ENCODE results near the gene PCNT.

PCNT gene

DNA sequence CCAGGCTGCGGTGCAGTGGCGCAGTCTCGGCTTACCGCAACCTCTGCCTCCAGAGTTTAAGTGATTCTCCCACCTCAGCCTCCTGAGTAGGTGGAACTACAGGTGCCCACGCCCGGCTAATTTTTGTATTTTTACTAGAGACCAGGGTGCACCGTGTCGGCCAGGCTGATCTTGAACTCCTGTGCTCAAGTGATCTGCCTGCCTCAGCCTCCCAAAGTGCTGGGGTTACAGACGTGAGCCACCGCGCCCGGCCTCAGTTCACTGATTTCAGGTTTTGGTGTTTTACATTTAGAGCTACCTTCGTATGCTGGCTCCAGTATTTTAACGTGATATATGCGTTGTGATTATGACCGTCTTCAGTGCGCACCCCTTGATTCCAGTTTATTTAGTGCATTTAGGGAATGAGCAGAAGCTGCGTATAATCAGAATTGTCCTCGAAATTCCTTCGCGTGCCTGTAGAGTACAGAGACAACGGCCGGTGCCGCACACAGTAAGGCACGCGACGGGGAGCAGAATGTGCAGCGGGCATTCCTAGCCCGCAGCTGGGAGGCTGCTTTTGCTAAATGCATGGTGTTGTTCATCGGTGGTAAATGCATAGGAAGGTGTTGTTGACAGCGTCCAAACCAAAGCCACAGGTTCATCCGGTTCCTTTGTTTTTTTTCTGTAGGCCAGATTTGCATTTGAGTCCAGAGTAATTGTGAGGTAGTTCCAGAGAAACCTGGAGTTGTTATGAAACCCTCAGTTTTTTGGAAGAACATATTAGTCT, 85.9 kb downstream of the PCNT start:
- DNase-seq (ENCODE audit: low read depth, low spot score): no peak

DNA sequence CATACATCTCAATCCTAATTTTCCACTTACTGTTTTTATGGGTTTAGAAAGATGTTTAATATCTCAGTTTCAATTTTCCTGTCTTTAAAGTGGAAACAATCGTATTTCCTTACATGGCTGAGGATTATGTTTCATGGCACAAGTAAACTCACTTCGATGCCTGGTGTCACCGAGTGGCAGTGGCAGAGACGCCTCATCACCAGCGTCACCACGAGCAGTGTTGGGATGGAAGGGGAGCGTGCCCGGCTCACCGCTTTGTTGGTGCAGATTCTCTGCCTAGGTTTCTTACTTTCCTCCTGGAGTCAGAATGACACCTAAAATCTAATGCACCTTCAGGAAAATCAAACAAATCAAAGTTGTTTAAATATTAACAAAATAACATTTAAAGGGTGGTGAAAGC, 86.6 kb downstream of the PCNT start:
- no peak for DNase-seq (ENCODE audit: low read depth, low spot score)

DNA sequence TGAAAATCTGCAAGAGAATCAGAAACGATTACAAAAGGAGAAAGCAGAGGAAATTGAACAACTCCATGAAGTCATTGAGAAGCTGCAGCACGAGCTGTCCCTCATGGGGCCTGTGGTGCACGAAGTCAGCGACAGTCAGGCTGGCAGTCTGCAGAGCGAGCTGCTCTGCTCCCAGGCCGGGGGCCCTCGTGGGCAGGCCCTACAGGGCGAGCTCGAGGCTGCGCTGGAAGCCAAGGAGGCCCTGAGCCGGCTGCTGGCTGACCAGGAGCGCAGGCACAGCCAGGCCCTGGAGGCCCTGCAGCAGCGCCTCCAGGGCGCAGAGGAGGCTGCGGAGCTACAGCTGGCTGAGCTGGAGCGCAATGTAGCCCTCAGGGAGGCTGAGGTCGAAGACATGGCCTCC, 87.3 kb downstream of the PCNT start:
- DNase-seq (ENCODE audit: low read depth, low spot score): no peak

DNA sequence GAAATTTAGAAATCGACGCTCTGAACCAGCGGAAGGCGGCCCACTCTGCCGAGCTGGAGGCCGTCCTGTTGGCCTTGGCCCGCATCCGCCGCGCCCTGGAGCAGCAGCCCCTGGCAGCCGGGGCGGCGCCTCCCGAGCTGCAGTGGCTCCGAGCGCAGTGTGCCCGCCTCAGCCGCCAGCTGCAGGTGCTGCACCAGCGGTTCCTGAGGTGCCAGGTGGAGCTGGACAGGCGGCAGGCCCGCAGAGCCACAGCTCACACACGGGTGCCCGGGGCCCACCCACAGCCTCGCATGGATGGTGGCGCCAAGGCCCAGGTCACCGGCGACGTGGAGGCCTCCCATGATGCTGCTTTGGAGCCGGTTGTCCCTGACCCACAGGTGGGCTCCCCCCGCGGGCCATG, 87.7 kb downstream of the PCNT start:
- DNase-seq (ENCODE audit: low read depth, low spot score): no peak

DNA sequence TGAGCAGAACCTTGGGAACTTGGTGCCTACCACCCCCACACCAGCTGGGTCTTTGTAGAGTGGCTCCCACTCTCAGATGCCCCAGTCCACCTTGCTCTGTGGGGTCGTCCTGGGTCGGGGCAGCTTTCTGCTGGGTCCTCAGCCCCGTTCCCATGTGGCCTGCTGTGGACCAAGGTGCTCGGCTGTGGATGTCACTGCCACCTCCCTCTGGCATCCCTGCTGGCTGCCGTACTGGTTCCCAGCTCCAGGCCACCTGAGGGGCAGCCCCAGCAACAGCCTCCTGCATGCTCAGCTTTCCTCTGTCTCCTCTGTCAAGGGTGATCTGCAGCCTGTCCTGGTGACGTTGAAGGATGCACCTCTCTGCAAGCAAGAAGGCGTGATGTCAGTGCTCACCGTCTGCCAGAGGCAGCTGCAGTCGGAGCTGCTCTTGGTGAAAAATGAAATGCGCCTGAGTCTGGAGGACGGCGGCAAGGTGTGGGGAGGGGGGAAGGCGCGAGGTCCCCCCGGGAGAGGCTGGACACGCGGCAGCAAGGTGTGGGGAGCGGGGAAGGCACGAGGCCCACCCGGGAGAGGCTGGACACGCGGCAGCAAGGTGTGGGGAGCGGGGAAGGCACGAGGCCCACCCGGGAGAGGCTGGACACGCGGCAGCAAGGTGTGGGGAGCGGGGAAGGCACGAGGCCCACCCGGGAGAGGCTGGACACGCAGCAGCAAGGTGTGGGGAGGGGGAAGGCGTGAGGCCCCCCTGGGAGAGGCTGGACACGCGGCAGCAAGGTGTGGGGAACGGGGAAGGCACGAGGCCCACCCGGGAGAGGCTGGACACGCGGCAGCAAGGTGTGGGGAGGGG, 88.8 kb downstream of the PCNT start:
- no peak for DNase-seq (ENCODE audit: low read depth, low spot score)

DNA sequence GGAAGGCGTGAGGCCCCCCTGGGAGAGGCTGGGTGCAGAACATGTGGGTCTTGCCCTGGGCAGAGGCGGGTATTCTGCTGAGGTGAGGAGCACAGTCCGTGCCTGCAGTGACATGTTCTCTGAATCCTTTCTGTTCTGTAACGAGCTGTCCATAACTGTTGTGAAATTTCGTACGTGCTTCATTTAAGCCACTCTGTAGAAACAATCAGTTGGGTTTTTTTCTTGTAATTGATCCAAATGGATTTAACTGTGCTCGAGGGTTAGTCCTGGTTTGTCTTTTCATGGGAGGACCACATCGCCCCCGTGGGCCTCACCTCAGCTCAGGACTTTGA, 89.4 kb downstream of the PCNT start:
- DNase-seq (ENCODE audit: low read depth, low spot score): no peak

DNA sequence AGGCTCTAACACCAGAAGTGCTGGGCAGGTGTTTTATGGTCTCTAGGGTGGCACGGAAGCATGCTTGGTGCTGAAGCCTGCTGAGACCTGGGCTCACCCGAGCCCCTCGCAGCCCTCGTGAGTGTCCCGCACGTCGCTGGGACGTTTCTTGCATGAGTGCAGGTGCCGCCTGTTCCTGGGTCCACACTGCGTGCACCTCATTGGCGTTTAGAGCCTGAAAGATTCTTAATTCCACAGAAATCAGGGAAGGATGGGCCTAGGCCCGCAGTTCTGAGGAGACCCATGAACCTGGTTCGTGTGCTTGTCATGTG, 91.0 kb downstream of the PCNT start:
- no peak for DNase-seq (ENCODE audit: low read depth, low spot score)

DNA sequence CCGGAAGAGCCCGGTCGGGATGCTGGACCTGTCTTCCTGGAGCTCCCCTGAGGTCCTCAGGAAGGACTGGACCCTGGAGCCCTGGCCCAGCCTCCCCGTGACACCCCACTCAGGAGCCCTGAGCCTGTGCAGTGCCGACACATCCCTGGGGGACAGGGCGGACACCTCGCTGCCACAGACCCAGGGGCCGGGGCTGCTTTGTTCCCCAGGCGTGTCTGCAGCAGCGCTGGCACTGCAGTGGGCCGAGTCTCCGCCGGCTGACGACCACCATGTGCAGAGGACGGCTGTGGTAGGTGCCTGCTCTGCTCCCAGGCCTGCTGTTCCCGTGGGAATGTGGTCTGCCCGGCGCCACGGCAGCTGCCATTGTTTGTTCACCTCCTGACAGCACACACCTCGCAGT, 92.6 kb downstream of the PCNT start:
- DNase-seq (ENCODE audit: low read depth, low spot score): no peak

DNA sequence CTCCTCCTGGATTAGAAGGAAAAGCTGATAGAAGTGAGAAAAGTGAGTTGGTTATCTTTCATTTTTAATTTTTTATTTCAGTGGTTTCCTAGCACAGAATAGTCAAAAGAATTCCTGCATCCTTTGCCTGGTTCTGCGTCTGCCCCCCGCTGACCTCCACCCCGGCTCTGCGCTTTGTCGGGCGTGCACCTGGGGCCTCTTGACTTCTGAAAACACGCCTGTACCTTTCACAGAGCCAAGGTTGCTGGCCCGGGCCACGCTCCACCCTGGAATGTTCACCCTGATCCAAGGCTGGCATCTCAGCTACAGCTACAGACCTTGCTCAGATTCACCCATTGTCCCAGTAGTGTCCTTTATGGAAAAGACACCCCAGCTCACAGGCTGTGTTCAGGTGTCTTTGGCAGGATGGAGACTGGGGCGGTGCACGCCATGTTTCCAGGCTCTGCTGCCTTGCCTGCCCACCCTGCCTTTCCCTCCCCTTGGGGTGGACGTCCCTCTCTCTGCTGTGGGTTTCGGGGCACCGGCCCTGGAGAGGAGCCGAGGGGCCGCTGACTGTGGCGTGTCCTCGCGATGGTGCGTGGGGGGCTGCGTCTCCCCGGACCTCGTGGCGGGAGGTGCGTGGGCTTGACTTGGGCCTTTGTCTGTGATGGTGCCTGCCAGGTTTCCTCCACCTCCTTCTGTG, 94.5 kb downstream of the PCNT start:
- no peak for DNase-seq (ENCODE audit: low read depth, low spot score)

DNA sequence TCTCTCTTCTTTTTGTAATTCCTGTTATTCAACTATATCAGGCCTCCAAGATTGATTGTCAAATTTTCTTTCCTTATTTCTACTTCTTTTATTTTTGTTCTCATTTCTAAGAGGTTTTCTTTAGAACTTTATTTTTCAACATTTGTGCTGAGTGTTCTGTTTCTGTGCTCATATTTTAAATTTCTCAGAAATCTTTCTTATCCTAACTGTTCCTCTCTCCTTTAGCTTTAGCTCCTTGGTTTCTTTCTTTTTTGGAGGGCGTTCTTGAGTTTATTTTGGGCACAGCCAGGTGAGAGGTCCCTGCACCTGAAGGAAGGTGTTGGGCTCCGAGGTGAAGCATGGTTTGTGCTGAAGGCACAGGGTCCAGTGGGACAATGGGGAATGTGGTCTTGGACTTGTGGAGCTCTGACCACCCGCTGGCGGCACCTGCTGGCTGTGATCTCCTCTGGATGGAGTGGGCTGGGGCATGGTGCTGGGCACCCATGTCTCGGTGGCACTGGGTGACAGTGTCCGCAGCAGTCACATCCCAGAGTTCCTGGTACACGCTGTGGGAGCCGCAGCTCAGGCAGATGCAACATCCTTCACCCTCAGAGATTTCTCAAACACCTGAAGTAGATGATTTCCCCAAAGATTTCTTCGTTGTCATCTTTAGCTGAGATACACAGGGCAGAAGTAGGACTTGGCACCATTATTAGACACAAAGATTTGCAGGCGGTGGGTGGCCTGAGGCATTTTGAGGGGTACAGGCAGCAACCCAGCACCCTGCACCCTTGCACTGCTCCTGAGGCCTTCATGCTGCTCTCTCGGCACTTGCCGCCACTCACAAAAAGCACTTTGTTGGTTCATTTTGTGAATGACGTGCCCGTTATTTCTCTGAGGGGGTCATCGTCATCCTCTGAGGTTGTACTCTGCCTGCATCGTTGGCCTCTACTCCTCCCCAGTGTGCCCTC, 96.6 kb downstream of the PCNT start:
- DNase-seq (ENCODE audit: low read depth, low spot score): no peak

DNA sequence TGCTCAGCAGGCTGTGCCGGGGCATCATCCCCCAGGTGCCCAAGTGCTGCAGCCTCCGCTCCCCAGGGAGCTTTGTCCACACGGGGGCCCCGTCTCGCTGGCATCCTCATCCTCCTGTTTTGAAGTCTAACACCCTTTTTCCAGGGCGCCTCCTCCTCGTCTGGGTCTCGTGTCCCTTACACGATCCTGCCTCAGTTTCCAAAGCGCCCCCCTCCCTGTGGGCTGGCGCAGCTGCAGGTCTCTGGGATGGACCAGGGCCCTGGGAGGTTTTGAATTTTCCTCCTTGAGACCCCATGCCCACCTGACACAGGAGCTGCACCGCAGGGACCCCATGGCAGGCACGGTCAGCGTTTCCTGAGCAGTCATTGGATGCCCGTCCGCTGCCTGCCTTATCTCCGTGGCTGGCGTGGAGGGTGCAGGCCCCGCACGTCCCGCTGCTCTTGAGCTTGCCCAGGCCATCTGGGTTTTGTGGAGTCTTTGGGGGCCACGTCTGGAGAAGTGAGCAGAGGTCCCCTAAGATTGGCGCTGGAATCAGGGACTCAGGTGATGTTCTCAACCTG, 97.3 kb downstream of the PCNT start:
- no peak for DNase-seq (ENCODE audit: low read depth, low spot score)

DNA sequence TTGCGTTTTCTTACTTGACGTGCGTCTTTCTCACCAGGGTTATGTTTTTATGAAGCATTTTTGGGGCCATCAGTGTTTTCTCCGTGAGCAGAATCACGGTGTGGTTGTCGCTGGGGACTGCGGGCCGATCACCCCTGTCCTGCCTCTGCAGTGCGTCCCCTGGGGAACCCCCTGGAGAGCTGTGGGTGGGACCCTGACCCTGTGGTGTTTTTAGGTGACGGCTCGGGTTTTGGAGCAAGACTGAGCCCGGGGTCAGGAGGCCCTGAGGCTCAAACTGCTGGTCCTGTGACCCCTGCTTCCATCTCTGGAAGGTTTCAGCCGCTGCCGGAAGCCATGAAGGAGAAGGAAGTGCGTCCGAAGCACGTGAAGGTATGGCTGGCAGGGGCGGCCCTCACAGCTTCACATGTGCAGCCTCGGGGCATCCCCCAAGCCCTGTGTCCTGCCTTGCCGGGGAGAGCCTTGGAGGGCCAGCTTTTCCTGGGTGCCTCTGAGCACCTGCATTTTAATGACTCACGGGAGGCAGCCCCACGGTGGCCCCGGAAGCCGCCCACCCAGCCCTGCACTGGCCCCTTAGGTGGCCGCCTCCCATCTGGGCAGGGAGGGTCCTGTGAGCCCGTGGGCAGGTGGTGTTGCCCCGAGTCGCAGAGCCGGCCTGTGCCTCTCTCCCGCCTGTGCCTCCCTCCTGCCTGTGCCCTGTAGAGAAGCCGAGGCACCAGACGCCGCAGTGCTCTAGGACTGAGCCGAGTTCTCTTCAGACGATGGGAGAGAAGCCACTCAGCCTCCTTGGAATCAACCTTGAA, 98.0 kb downstream of the PCNT start:
- DNase-seq (ENCODE audit: low read depth, low spot score): no peak

DNA sequence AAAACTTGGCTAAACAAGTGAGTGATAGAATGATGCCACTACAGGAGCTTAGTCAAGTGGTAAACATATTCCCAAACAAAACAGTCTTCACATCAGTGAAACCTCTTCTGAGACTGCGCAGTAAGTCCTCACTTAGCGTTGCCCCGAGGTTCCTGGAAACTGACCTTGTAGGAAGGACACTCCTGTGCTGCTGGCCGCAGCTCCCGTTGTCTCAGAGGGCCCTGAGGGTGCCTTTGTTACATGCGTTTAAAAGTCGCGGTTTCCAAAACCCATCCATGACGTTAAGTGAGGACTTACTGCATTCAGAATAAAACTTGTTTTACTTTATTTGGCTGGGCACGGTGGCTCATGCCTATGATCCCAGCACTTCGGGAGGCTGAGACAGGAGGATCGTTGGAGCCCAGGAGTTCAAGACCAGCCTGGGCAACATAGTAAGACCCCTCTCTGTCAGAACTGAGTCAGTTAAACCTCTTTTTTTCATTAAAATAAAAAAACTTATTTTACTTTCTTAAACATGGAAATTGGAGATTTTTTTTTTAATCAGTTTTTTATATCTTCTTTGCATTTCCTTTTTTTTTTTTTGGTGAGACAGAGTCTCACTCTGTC, 98.8 kb downstream of the PCNT start:
- no peak for DNase-seq (ENCODE audit: low read depth, low spot score)

DNA sequence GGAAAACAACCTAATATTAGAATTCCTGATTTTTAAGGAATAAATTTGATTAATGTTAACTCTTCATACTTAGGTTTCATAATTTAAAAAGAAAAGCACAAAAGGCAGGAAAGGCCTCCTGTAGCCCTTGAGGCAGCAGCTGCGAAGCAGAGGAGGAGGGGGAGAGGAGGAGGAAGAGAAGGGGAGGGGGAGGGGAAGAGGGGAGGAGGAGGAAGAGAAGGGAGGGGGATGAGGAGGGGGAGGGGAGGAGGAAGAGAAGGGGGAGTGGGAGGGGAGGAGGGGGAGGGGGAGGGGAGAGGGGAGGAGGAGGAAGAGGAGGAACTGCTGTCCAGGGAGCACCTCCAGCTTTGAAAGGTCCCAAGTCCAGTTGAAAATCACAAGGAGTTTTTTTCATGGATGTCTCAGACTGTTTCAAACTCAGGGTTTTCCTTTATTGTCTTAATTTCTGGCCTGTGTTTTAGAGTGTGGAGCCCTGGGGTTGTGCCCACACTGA, 99.6 kb downstream of the PCNT start:
- DNase-seq (ENCODE audit: low read depth, low spot score): no peak

DNA sequence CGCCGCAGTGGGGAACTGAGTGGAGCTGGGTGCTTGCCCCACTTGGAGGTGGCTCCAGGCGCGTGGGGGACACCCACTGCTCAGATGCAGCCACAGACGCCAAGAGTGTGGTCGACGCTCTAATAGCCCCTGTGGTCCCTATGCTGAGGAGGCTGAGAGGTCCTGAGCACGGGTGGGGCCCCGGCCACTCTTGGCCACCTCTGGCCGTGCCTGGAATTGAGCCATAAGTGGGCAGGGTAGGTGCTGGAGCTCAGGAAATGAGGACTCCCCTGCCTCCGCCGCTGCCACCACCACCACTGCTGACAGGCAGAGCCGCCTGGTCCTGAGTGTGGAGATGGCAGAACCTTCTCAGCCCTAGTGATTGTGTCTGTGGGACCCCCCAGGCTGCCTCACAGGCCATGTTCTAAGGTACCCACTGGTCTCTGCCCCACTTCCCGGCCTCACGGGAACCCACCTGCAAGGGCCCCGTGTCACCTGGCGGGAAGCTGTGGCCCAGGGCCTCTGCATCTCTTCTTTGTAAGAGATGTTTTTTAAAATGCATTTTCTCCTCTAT, 100.2 kb downstream of the PCNT start:
- no peak for DNase-seq (ENCODE audit: low read depth, low spot score)

DNA sequence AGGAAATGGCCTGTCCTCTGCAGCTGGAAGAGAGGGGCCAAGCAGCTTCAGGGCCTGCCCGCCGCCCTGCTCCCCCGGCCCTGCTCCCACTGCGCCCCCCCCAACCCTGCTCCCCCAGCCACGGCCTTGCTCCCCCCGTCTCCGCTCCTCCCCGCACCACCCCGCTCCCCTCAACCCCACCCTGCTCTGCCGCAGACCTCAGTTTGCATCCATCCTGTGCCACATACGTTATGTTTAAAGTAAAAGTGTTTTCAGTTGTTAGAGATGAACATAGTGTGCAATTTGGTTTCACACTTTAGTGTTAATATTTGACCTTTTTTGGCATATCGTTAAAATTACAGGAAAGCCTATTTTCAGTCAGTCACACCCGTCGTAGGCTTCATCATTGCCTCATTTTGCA, 100.7 kb downstream of the PCNT start:
- DNase-seq (ENCODE audit: low read depth, low spot score): no peak

DNA sequence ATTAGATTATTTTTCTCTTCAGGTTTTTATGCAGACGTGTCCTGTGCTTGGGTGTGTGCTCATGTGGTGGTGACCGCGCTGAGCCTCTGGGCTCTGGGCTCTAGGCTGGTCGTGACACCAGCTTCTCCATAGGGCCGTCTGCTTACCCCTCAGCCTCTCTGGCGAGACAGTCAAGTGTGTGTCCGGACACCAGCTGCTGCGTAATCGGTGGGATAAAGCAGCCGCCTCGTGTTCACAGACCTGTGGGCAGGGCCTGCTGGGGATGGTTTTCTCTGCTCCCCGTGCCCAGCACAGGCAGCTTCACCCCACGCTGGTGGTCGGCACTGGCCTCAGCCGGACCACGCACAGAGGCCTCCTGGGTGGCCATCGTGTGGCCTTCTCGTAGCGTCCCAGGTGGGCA, 101.1 kb downstream of the PCNT start:
- DNase-seq (ENCODE audit: low read depth, low spot score): no peak

DNA sequence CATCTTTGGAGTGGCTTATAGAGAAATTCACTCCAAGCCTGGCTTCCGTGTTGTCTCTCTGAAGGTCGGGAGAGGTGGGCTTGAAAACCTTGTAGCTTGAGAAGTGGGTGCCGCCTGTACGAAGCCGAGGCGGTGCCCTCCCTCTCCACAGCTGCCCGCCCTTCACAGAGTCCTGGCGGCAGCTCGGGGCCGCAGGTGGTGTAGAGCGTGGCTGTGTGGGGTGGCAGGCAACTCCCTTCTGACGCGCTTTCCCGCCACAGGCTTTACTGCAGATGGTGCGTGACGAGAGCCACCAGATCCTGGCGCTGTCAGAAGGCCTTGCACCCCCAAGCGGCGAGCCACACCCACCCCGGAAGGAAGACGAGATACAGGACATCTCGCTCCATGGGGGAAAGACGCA, 101.6 kb downstream of the PCNT start:
- DNase-seq (ENCODE audit: low read depth, low spot score): no peak

DNA sequence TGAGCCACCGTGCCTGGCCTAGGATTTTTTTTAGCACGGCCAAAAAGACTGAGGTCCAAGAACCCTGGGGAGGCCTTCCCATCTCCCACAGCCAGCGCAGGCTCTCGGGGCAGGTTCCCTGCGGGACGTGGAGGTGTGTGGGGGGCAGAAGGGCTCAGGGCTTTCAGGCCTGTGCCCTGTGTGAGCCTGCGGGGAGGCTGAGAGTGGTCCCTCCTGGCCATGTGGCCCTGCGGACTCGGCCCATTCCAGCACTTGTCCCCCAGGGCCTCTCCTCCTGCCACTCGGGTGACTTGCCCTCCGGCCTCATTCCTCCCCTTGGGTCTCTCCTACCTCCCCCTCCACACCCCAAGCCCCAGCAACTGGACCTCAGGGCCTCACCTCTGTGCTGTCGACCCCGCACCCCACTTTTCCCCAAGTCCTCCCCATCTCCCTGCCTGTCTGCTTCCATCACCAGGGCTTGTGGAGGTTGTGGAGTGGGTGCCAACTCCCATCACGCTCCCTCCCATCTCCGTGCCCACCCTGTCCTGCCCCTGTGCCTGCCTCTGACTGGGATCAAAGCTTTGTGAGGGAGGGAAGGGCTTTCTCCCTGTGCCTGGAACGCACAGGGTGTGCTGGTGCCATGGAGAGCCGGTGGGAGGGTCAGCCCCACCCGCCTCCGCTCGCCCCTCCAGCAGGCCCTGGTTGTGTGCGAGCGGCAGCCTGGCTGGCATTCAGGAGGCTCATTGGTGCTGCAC, 102.5 kb downstream of the PCNT start:
- no peak for DNase-seq (ENCODE audit: low read depth, low spot score)

Data from activated CD4-positive, CD25-positive, alpha-beta regulatory T cell treated with anti-CD3 and anti-CD28 coated beads, Interleukin-2, amount 50 U/mL, for 16 hours (primary cell).